Measurements from ENCODE around the gene FXYD6.

- TF ChIP-seq POLR2A (IDR thresholded peaks at IDR 0.05; ENCODE audit: low read length) (no peak), GATA1 (IDR thresholded peaks at IDR 0.05; ENCODE audit: low read depth, low read length) (no peak)
These were observed 57.1 kb downstream of the FXYD6 start for GRCh38 chr11:117819096-117820040.

Measured in erythroblast (primary cell).